Measurements from ENCODE around the gene THNSL1.
"Not testable (repeated sequence)": the region's sequence is repeated elsewhere in the genome, so short reads cannot be mapped to it uniquely, and the experiment has no call there.

THNSL1 gene

GRCh38 chr10:25016376-25017153 is at the start of gene THNSL1:
Gene THNSL1, plus strand, starts transcription at chr10:25016612. Its CDS starts 6,612 bp downstream, at chr10:25023224.
- Histone ChIP-seq H3K27me3 (ENCODE audit: control insufficient read depth in 1 of 2, insufficient read depth in 2 of 2, low read length in 2 of 2) (no peaks in the 10 kb centered on the region), H3K9me3 (ENCODE audit: control insufficient read depth in 1 of 2, low read length in 2 of 2) (no peaks in the 10 kb centered on the region), H3K27ac (ENCODE audit: low read depth, low read length) (peak within 1 kb of the TSS; percentile 89), H3K4me3 (ENCODE audit: low read depth in 1 of 2, low read length in 2 of 2) (peak within 1 kb of the TSS; percentile 89 to 91), H3K4me1 (ENCODE audit: control insufficient read depth in 1 of 2, insufficient read depth in 2 of 2, low read length in 2 of 2) (peaks cover 12 to 14% of the 10 kb centered on the region in 2 donors), H3K36me3 (ENCODE audit: control insufficient read depth in 1 of 2, insufficient read depth in 2 of 2, low read length in 2 of 2) (no peaks in the 10 kb centered on the region), H3K9ac (ENCODE audit: low read depth in 1 of 2, low read length in 2 of 2) (peak within 1 kb of the TSS; percentile 67 to 73)

- Histone ChIP-seq H3K27me3 (ENCODE audit: control insufficient read depth in 1 of 2, insufficient read depth in 2 of 2, low read length in 2 of 2) (no peaks in the 10 kb centered on the region), H3K4me1 (ENCODE audit: control insufficient read depth in 1 of 2, insufficient read depth in 2 of 2, low read length in 2 of 2) (peaks cover 4 to 14% of the 10 kb centered on the region in 2 donors), H3K4me3 (ENCODE audit: low read depth in 1 of 2, low read length in 2 of 2) (no peak overlapping the region), H3K9me3 (ENCODE audit: control insufficient read depth in 1 of 2, low read length in 2 of 2) (no peaks in the 10 kb centered on the region), H3K9ac (ENCODE audit: low read depth in 1 of 2, low read length in 2 of 2) (no peak overlapping the region), H3K27ac (ENCODE audit: low read depth, low read length) (no peak overlapping the region), H3K36me3 (ENCODE audit: control insufficient read depth in 1 of 2, insufficient read depth in 2 of 2, low read length in 2 of 2) (no peaks in the 10 kb centered on the region)
These were observed 49.4 kb upstream of the THNSL1 start for GRCh38 chr10:24966962-24967481.

GRCh38 chr10:24968349-24968748 is 48.1 kb upstream of the THNSL1 start:
- Histone ChIP-seq H3K36me3 (ENCODE audit: control insufficient read depth in 1 of 2, insufficient read depth in 2 of 2, low read length in 2 of 2) (no peaks in the 10 kb centered on the region), H3K4me3 (ENCODE audit: low read depth in 1 of 2, low read length in 2 of 2) (no peak overlapping the region), H3K9ac (ENCODE audit: low read depth in 1 of 2, low read length in 2 of 2) (no peak overlapping the region), H3K4me1 (ENCODE audit: control insufficient read depth in 1 of 2, insufficient read depth in 2 of 2, low read length in 2 of 2) (peaks cover 0 to 8% of the 10 kb centered on the region in 2 donors), H3K27me3 (ENCODE audit: control insufficient read depth in 1 of 2, insufficient read depth in 2 of 2, low read length in 2 of 2) (no peaks in the 10 kb centered on the region), H3K27ac (ENCODE audit: low read depth, low read length) (no peak overlapping the region), H3K9me3 (ENCODE audit: control insufficient read depth in 1 of 2, low read length in 2 of 2) (no peaks in the 10 kb centered on the region)

- not testable (repeated sequence) for H3K9ac ChIP-seq (ENCODE audit: low read depth in 1 of 2, low read length in 2 of 2); H3K36me3 ChIP-seq (ENCODE audit: control insufficient read depth in 1 of 2, insufficient read depth in 2 of 2, low read length in 2 of 2); H3K4me1 ChIP-seq (ENCODE audit: control insufficient read depth in 1 of 2, insufficient read depth in 2 of 2, low read length in 2 of 2); H3K27me3 ChIP-seq (ENCODE audit: control insufficient read depth in 1 of 2, insufficient read depth in 2 of 2, low read length in 2 of 2); H3K9me3 ChIP-seq (ENCODE audit: control insufficient read depth in 1 of 2, low read length in 2 of 2); H3K4me3 ChIP-seq (ENCODE audit: low read depth in 1 of 2, low read length in 2 of 2); H3K27ac ChIP-seq (ENCODE audit: low read depth, low read length)
These were observed 47.5 kb upstream of the THNSL1 start for GRCh38 chr10:24968951-24969350.

DNA sequence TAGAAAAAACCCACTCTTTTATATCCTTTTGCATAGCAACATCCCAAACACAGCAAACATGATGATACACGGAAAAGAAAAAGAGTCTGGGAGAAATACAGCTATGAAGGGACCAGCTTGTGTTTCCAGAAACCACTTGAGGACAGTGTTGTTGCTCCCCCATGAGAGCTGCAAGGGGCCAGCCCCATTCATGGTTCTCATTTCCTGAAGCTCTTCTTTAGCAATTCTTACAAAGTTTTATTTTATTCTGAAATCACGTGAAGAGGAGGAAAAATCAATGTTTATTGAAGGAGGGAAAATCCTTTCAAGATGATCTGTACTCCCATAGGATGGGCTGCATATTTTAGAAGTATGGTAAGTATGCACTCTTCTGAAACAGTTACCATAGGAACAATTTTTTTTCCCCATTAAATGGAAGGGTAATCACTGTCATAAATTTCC is 46.6 kb upstream of the THNSL1 start:
- no peak overlapping the region for H3K27ac ChIP-seq (ENCODE audit: low read depth, low read length)
- no peaks in the 10 kb centered on the region for H3K27me3 ChIP-seq (ENCODE audit: control insufficient read depth in 1 of 2, insufficient read depth in 2 of 2, low read length in 2 of 2)
- no peak overlapping the region for H3K9ac ChIP-seq (ENCODE audit: low read depth in 1 of 2, low read length in 2 of 2)
- no peaks in the 10 kb centered on the region for H3K9me3 ChIP-seq (ENCODE audit: control insufficient read depth in 1 of 2, low read length in 2 of 2)
- no peaks in the 10 kb centered on the region for H3K4me1 ChIP-seq (ENCODE audit: control insufficient read depth in 1 of 2, insufficient read depth in 2 of 2, low read length in 2 of 2)
- H3K36me3 ChIP-seq (ENCODE audit: control insufficient read depth in 1 of 2, insufficient read depth in 2 of 2, low read length in 2 of 2): no peaks in the 10 kb centered on the region
- no peak overlapping the region for H3K4me3 ChIP-seq (ENCODE audit: low read depth in 1 of 2, low read length in 2 of 2)

DNA sequence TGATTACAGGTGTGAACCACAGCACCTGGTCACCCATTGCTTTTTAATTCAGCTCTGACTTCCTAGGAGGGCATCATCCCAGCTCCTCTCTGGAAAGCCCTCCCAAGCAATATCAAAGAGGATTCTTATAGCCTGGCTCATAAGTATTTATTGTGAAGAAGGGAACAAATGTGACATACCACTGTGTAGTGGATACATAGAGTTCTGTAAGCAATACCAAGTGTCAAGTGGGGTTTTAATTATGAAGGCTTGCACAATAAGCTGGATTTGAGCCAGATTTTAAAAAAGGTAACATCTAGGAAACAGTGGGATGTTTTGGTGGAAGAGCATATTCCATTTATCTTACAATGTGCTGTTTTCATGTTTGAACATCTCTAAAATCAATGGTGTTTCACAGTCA is 45.0 kb upstream of the THNSL1 start:
- Histone ChIP-seq H3K4me1 (ENCODE audit: control insufficient read depth in 1 of 2, insufficient read depth in 2 of 2, low read length in 2 of 2) (no peaks in the 10 kb centered on the region), H3K27me3 (ENCODE audit: control insufficient read depth in 1 of 2, insufficient read depth in 2 of 2, low read length in 2 of 2) (no peaks in the 10 kb centered on the region), H3K4me3 (ENCODE audit: low read depth in 1 of 2, low read length in 2 of 2) (no peak overlapping the region), H3K36me3 (ENCODE audit: control insufficient read depth in 1 of 2, insufficient read depth in 2 of 2, low read length in 2 of 2) (no peaks in the 10 kb centered on the region), H3K27ac (ENCODE audit: low read depth, low read length) (no peak overlapping the region), H3K9ac (ENCODE audit: low read depth in 1 of 2, low read length in 2 of 2) (no peak overlapping the region), H3K9me3 (ENCODE audit: control insufficient read depth in 1 of 2, low read length in 2 of 2) (no peaks in the 10 kb centered on the region)

GRCh38 chr10:24973163-24973562 is 43.2 kb upstream of the THNSL1 start:
- Histone ChIP-seq H3K4me1 (ENCODE audit: control insufficient read depth in 1 of 2, insufficient read depth in 2 of 2, low read length in 2 of 2) (no peaks in the 10 kb centered on the region), H3K36me3 (ENCODE audit: control insufficient read depth in 1 of 2, insufficient read depth in 2 of 2, low read length in 2 of 2) (no peaks in the 10 kb centered on the region), H3K27me3 (ENCODE audit: control insufficient read depth in 1 of 2, insufficient read depth in 2 of 2, low read length in 2 of 2) (no peaks in the 10 kb centered on the region), H3K9ac (ENCODE audit: low read depth in 1 of 2, low read length in 2 of 2) (no peak overlapping the region), H3K27ac (ENCODE audit: low read depth, low read length) (no peak overlapping the region), H3K4me3 (ENCODE audit: low read depth in 1 of 2, low read length in 2 of 2) (no peak overlapping the region), H3K9me3 (ENCODE audit: control insufficient read depth in 1 of 2, low read length in 2 of 2) (no peaks in the 10 kb centered on the region)

GRCh38 chr10:24974976-24975375 is 41.4 kb upstream of the THNSL1 start:
- Histone ChIP-seq H3K4me3 (ENCODE audit: low read depth in 1 of 2, low read length in 2 of 2) (no peak overlapping the region), H3K36me3 (ENCODE audit: control insufficient read depth in 1 of 2, insufficient read depth in 2 of 2, low read length in 2 of 2) (no peaks in the 10 kb centered on the region), H3K9me3 (ENCODE audit: control insufficient read depth in 1 of 2, low read length in 2 of 2) (no peaks in the 10 kb centered on the region), H3K9ac (ENCODE audit: low read depth in 1 of 2, low read length in 2 of 2) (no peak overlapping the region), H3K4me1 (ENCODE audit: control insufficient read depth in 1 of 2, insufficient read depth in 2 of 2, low read length in 2 of 2) (no peaks in the 10 kb centered on the region), H3K27me3 (ENCODE audit: control insufficient read depth in 1 of 2, insufficient read depth in 2 of 2, low read length in 2 of 2) (no peaks in the 10 kb centered on the region), H3K27ac (ENCODE audit: low read depth, low read length) (no peak overlapping the region)

DNA sequence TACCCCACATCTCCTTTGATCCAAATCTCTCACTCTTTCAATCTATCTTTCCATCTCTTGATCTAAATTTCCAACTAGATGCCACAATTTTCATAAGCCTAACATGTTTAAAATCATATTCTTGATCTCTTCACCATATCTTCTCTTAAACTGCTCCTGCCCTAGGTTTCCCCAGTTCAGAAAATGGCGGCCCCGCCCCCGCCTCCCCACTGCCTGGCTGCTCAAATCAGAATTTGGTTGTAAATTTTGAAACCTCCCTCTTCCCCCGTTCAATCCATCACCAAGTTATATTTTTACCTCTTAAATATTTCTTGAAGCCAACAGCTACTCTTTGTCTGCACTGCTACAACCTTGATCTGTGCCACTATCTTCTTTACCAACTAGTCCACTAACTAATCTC is 36.7 kb upstream of the THNSL1 start:
- H3K4me1 ChIP-seq (ENCODE audit: control insufficient read depth in 1 of 2, insufficient read depth in 2 of 2, low read length in 2 of 2): no peaks in the 10 kb centered on the region
- no peaks in the 10 kb centered on the region for H3K9me3 ChIP-seq (ENCODE audit: control insufficient read depth in 1 of 2, low read length in 2 of 2)
- H3K4me3 ChIP-seq (ENCODE audit: low read depth in 1 of 2, low read length in 2 of 2): no peak overlapping the region
- H3K27ac ChIP-seq (ENCODE audit: low read depth, low read length): no peak overlapping the region
- H3K9ac ChIP-seq (ENCODE audit: low read depth in 1 of 2, low read length in 2 of 2): no peak overlapping the region
- no peaks in the 10 kb centered on the region for H3K27me3 ChIP-seq (ENCODE audit: control insufficient read depth in 1 of 2, insufficient read depth in 2 of 2, low read length in 2 of 2)
- no peaks in the 10 kb centered on the region for H3K36me3 ChIP-seq (ENCODE audit: control insufficient read depth in 1 of 2, insufficient read depth in 2 of 2, low read length in 2 of 2)

GRCh38 chr10:24981161-24981710 is 35.2 kb upstream of the THNSL1 start:
- no peaks in the 10 kb centered on the region for H3K4me1 ChIP-seq (ENCODE audit: control insufficient read depth in 1 of 2, insufficient read depth in 2 of 2, low read length in 2 of 2)
- H3K27ac ChIP-seq (ENCODE audit: low read depth, low read length): no peak overlapping the region
- H3K9me3 ChIP-seq (ENCODE audit: control insufficient read depth in 1 of 2, low read length in 2 of 2): no peaks in the 10 kb centered on the region
- H3K36me3 ChIP-seq (ENCODE audit: control insufficient read depth in 1 of 2, insufficient read depth in 2 of 2, low read length in 2 of 2): no peaks in the 10 kb centered on the region
- no peak overlapping the region for H3K9ac ChIP-seq (ENCODE audit: low read depth in 1 of 2, low read length in 2 of 2)
- H3K27me3 ChIP-seq (ENCODE audit: control insufficient read depth in 1 of 2, insufficient read depth in 2 of 2, low read length in 2 of 2): no peaks in the 10 kb centered on the region
- H3K4me3 ChIP-seq (ENCODE audit: low read depth in 1 of 2, low read length in 2 of 2): no peak overlapping the region

Data from duodenal mucosa (tissue), 2 donors.